OCI-LY7 (cell line): ENCODE data around the gene EEF1A1.
"Not testable (repeated sequence)": the region's sequence is repeated elsewhere in the genome, so short reads cannot be mapped to it uniquely, and the experiment has no call there.

Source experiments
- CTCF ChIP-seq: fragments of 200-600 bp; sonication (generic); conservative IDR thresholded peaks from 2 replicates; pipeline ENCODE4 v1.5.1; 2014; ENCODE audit warnings: mild to moderate bottlenecking, antibody characterized with exemption, low read length, moderate library complexity, mixed read lengths
- EZH2phosphoT487 ChIP-seq: fragments of 200-600 bp; sonication (generic); IDR thresholded peaks from 2 replicates; pipeline ENCODE4 v1.6.1; 2018; ENCODE audit warnings: low read depth, borderline replicate concordance, mild to moderate bottlenecking, mixed run types, antibody characterized with exemption, low read length, moderate library complexity, mixed read lengths

DNA sequence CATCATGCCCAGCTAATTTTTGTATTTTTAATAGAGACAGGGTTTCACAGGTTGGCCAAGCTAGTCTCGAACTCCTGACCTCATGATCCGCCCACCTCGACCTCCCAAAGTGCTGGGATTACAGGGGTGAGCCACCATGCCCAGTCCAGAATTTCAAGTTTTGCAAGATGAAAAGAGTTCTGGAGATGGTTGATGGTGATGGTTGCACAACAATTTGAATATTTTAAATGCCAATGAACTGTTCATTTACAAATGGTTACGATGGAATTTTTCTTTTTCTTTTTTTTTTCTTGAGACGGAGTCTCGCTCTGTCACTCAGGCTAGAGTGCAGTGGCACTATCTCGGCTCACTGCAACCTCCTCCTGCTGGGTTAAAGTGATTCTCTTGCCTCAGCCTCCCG, 15.1 kb downstream of the EEF1A1 start:
- TF ChIP-seq CTCF, EZH2phosphoT487: not testable (repeated sequence)
